Posterior vena cava (tissue), 2 donors: ENCODE data around the gene STUM. TPM values are rescaled to one million over a fixed set of nuclear protein-coding genes. Genes with fewer than 3 reads are reported as not detected.

Experiments
- DNase-seq: peaks from one replicate; pipeline ENCODE4 v3.0.0-alpha.2; 2020; ENCODE audit warnings: low spot score
- intact Hi-C, 2 donors: fragments of 100-400 bp; cut with DNase I; formaldehyde crosslinking; loops; one replicate each; pipeline versions ENCODE4 v1.14.1 to v1.14.2; 2022 to 2023
- total RNA-seq, 2 donors: library from RNA; stranded (reverse); fragmentation: NEBNext Ultra II Directional; extraction: Animal tissue kit (Norgen Biotek cat#: 25700); gene quantifications; one replicate each; pipeline ENCODE4 v1.2.1, GENCODE V29; 2021
- donor health status: DM: yes; HTN: yes; CAD: no.
- donor health status: DM: yes; HTN: yes; CAD: no.

STUM gene
- total RNA-seq, 2 donors from 2014 or later = 3.9 to 6.8 TPM

DNA sequence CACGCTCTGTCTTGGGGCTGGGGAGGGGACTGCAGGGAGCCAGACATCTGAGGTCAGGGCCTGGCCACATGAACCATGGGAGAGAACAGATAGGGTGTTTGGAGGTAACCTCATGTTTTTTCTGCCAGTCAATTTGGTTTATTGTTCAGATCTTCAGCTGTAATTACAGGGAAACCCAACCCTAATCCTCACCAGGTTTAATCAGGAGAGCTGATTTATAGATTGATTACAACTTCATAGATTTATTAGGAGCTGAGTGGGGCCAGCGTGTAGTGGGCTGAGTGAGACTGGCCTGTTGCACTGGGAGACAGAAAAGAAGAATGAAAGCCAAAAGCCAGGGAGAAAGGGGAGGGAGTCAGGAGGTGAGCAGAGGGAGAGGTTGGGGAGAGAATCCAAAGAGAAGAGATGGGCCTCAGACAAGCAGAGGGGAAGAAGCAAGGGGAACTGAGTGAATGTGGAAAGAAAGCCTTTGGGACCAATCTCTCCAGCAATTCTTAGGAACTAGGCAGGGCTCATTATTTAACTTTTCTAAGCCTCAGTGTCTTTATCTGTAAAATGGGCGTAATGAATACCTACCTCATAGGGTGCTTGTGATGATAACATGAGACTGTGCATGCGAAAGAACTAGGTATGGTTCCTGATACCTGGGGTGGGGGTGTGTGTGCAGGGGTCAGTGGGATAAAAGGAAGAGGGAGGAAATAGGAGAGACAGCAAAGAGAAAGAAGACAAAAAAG, 17.0 kb upstream of the STUM start:
- DNase-seq = no peak
- intact Hi-C loops = no loop called here

GRCh38 chr1:226532553-226532952, 16.0 kb upstream of the STUM start:
- intact Hi-C loops = no loop called here
- DNase-seq = no peak

DNA sequence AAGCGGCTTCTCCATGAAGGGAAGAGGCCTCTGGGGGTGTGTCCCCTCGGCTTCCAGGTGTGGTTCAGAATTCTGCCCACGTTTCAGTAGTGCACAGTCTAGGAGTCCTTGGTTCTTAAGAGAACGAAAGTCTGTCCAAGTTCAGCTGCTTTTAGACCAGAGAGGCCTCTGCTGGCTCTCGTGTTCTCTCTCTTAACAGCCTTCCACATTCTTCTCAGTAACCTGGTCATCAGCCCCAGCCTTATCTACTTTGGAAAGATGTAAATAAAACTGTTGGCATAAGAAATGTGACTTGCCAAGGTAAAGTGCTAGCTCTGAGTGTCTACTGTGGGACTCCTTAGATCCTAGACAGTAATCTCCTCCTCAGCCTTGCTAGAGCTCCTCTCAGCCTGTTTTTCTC, 15.3 kb upstream of the STUM start:
- DNase-seq = no peak
- intact Hi-C loops = no loop called here

DNA sequence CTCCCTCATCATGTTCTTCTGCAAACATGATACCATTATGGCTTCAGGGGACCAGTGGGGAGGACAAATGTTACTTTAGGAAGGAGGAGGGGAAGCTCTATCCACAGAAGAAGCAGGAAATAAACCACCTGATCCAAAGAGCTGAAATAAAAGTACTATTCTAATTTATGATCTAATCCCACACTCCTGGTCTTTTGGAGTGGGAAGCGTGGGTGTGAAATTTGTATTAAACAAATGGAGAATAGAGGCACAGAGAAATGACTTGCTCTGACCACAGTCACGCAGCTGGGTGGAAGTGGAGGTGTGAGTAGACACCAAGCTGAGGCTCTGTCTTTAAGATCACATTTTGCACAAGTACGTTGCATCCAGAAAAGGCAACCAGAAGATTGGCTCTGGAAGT, 14.5 kb upstream of the STUM start:
- intact Hi-C loops = no loop called here

DNA sequence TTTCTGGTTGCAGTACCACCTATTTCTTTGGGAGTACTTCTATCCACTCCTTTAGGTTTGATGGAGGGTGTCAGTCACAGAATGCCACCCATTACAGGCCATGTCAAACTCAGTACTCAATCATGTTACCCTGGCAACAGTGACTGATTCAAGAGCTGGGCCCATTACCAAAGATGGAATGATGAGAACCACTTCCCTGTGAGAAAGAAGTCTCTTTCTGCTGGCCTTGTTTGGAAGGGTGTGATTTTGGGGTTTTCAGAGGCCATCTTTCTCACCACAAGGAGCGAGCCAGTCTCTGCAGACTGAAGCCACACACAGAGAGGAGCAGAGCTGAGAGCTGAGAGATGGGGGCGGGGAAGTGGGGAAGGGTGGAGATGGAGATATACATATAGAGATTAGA, 13.9 kb upstream of the STUM start:
- DNase-seq = no peak
- intact Hi-C loops = no loop called here

More for the DNA sequence above, 14.5 kb upstream of the STUM start:
- no peak for DNase-seq

- intact Hi-C loops = no loop called here
- no peak for DNase-seq
Measured at GRCh38 chr1:226535666-226536065, 12.9 kb upstream of the STUM start.

GRCh38 chr1:226541231-226541630, 7.3 kb upstream of the STUM start:
- no peak for DNase-seq
- intact Hi-C loops = loop anchor here in 1 of 2 donors (10.0 kb wide), 1 partner anchor 284 kb away; no protein-coding TSS in a partner anchor

- DNase-seq = no peak
- intact Hi-C loops = loop anchor here in 1 of 2 donors (10.0 kb wide), 1 partner anchor 283 kb away; no protein-coding TSS in a partner anchor
Measured at GRCh38 chr1:226541631-226542622, 6.6 kb upstream of the STUM start.

- intact Hi-C loops = loop anchor here in 1 of 2 donors (10.0 kb wide), 1 partner anchor 282 kb away; no protein-coding TSS in a partner anchor
- no peak for DNase-seq
Measured at GRCh38 chr1:226542623-226543103, 5.9 kb upstream of the STUM start.

- DNase-seq = no peak
- intact Hi-C loops = loop anchor here in 1 of 2 donors (5.0 to 10.0 kb wide), 2 partner anchors 61 to 279 kb away; no protein-coding TSS in a partner anchor
Measured at GRCh38 chr1:226545836-226546596, 2.5 kb upstream of the STUM start.

- no peak for DNase-seq
- intact Hi-C loops = loop anchor here in 1 of 2 donors (5.0 to 10.0 kb wide), 2 partner anchors 60 to 278 kb away; no protein-coding TSS in a partner anchor
Measured at GRCh38 chr1:226546926-226547325, 1.6 kb upstream of the STUM start.

GRCh38 chr1:226547754-226548191, 791 bp upstream of the STUM start:
- DNase-seq = peak; percentile 93

DNA sequence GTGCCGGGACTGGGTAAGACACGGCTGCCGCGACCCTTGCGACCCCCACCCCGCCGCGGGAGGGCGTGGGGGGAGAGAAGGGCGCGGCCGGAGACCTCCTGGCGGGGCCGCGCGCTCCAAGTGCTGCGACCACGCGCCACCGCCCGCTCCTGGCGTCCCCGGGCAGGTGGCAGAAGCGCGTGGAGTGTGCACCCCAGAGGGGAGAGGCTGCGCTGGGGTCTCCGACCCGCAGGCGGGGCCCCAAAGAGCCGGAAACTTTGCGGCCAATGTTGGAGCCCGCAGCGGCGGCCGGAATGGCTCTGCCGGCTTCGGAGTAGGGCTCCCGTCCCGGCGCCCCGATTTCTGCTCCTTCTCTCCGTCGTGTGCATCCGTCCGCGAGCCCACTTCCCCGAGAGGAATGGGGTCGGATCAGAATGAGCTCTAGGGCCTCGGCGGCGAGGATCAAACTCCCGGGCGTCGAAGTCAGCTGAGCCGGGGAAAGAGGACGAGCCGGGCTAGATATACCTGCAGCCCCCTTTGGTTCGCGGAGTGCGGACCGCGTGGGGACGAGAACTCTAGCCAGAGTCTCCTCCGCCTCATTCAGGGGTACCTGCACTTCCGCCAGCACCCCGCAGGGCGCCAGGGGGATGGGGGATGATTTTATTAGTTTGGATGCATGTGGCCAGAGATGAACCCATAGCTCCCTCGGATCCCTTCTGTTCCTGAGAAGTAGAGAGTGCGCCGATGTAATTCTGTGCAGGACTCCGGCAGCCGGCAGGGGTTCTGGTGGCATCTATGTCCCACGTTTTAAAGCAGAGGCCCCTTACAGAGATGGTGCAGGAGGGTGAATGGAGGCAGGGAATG, 751 bp downstream of the STUM start:
- DNase-seq = no peak
- intact Hi-C loops = loop anchor here (1.0 to 10.0 kb wide), 3 partner anchors 56 to 275 kb away; no protein-coding TSS in a partner anchor

More at GRCh38 chr1:226547754-226548191, 791 bp upstream of the STUM start:
- intact Hi-C loops = loop anchor here in 1 of 2 donors (5.0 to 10.0 kb wide), 2 partner anchors 60 to 277 kb away; no protein-coding TSS in a partner anchor

DNA sequence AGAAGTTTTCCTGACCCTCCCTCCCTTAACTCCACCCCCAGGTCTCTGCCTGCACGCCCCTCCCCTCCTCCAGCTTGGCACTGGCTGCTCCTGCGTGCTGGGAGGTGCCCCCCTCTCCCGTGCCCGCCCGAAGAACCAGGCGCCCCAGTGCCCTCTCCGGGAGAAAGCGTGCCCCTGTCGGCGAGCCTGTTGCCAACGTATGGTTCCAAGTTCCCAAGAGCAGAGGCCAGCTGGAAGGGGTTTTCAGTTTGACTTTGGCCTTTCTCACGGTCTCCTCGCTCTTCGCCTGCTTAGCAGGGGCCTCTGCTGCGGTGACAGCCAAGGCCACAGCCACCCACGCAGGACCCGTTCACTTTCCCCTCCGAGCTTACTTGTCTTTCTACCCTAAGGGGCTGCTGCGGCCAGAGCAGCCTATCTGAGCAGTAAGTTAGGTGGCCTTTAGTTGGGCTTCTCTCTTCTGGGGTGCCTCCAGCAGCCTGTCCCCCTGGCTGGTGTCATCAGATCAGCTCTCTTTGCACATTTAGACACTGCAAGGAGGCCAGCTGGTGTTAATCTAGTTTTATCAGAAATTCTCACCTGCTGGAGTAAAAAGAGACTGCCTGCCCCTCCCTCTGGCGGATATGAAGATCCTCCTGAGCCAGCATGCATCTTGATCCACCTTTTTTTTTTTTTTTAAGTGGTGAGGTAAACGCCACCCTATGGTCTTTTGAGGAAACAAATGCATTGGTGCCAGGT, 1.5 kb downstream of the STUM start:
- intact Hi-C loops = loop anchor here (1.0 to 10.0 kb wide), 3 partner anchors 55 to 275 kb away; no protein-coding TSS in a partner anchor
- DNase-seq = no peak

DNA sequence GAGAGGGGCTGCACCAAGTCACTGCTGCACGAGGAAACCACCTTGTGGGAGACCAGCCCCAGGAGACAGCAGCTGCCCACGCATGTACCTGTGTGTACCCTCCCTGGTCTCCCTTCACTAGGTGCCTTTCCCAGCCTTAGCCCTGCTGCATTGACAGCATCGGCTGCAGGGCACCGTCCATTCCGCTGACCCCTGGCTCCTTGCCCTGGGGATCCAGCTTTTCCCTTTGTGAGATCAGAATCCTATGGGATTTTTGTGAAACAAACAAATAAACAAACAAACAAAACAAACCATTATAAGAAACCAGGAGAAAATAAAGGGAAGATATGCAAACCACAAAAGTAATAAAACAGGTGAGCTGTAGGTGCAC, 2.1 kb downstream of the STUM start:
- DNase-seq = no peak
- intact Hi-C loops = no loop called here

GRCh38 chr1:226551299-226551698, 2.7 kb downstream of the STUM start:
- intact Hi-C loops = no loop called here
- DNase-seq = no peak

DNA sequence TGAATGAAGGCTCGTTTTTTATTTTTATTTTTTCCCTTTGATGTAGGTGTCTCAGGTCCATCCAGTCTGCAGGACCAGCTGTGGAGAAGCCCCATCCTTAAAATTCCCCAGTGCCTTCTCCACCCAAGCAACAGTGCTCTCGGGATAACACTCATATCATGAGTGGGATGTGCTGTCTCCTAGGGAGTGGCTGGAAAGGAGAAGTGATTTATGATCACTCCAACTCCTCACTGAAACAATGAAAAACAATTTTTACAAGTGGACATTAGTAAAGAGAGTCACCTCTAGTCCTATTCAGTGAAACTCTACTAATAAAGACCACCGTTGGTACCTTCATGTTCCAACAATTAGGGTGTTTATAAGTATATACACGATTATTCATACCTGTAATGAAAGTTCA, 3.5 kb downstream of the STUM start:
- DNase-seq = no peak
- intact Hi-C loops = no loop called here
